RCC 7860 (cell line): ENCODE data around the gene PET117.
"Not testable (repeated sequence)": the region's sequence is repeated elsewhere in the genome, so short reads cannot be mapped to it uniquely, and the experiment has no call there.

Source experiments
- DNase-seq: peaks from one replicate; pipeline ENCODE4 v3.0.0-alpha.2; 2015; ENCODE audit warnings: low spot score
- FAIRE-seq: peaks from 2 replicates; lab custom pipeline; 2012; peaks lifted over from hg19 to GRCh38; lab: Jason Lieb, UNC

PET117 gene

DNA sequence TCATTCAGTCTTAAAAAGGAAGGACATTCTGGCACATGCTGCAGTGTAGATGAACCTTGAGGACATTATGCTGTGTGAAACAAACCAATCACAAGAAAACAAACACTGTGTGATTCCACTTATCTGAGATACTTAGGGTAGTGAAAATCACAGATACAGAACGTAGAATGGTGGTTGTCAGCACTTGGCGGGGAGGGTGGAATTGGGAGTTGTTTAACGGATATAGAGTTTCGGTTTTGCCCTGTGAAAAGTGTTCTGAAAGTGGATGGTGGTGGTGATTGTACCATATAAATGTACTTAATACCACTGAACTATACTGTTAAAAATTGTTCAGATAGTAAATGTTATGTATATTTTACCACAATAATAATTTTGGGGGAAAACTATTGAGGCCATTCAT lies 18.4 kb downstream of the PET117 start:
- FAIRE-seq: no peak
- no peak for DNase-seq

GRCh38 chr20:18164356-18164755 lies 26.7 kb downstream of the PET117 start:
- no peak for FAIRE-seq
- no peak for DNase-seq

DNA sequence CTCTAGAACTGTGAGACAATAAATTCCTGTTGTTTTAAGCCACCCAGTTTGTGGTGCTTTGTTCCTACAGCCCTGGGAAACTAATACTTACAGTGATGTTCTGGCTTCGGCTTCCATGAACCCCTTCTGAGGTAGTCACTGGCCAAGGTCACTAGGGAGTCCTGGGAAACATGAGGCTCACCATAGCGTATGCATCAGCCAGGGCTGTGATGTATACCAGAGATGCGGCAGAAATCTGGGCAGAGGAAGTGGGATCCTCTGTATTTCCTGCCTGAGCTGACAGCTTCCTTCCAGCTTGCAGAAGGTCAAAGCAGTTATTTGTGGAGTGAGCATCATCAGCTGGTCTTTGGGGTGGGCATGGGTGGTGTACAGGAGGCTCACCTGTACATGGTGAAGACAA lies 27.9 kb downstream of the PET117 start:
- DNase-seq: no peak
- no peak for FAIRE-seq

DNA sequence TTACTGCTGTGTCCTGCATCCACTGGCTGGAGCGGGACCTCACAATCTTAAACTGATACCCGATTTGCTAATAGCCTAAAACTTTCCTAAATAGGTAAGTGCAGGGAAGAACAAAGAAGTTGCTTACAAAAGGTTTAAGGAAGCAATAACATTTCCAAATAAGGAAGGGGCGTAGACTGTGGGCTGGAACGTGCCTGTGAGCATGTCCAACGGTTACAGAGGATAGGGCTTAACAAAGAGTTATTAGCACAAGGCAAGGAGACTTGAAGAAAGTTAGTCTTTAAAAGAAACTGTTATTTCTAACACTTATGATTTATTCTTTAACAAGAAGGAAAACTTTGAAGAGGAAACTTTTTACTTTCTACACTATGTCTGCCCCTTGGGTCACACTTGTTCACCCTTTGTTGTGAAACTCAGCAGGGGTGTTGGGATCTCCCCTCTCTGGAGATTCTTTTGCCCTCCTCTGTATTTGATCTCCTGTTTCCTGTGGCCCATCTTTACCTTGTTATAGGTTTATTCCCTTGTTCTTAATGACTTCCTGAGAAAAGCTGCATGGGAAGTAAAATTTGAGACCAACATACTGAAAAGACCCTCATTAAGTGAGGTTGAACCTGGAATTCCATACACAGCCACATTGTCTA lies 28.7 kb downstream of the PET117 start:
- DNase-seq: no peak
- no peak for FAIRE-seq

DNA sequence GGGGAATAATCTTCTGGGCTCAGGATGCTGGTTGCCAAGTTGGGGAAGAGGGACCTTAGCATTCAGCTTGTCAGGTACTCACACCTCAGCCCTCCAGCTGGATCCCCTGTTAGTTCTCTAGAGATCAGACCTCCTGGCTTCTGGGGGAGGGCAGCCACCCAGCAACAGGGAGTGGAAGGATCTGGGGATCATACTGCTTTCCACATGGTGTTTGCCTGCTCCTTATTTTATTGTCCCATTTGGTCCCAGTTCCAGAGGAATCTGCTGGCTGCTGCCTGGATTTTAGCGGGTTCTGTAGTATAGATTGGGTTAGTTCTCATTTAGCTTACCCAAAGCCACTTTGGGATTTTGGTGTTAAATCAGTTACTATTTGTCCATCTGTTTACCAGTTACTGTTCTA lies 29.3 kb downstream of the PET117 start:
- FAIRE-seq (no peak), DNase-seq (no peak)

- DNase-seq (no peak), FAIRE-seq (no peak)
Measured at GRCh38 chr20:18172379-18172778, 34.7 kb downstream of the PET117 start.

DNA sequence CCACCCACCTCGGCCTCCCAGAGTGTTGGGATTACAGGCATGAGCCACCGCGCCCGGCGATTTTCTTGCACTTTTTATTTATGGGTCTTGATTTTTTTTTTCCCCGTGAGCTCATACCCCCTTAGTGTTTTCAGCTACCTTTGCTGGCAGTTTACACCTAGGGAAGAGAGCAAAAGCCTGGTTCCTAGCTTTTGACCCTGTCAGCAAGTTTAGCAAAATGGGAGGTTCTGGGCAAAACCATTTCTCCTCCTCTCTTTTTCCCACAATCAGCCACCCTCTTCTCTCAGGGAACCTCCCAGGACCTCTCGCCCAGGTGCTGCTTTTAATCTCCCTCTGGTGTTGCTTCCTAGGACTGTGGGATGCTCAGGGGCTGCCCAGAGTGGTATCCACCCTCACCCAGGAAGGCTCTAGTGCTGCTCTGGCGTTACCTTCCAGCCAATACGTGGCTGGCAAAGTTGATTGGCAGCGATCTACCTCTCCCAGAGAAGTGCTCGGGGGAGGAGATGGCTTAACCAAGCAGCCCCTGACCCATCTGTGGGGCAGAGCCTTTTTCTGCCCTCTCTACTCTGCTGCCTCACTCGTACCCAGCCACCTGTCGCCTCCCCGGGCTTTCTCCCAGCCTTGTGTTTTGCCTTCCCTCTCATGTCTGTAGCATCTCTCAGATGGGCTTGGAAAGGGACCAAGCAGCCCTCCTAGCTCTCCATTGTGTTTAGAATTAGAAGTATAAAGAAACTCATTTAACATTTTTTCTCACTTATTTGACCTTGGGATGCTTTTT lies 37.4 kb downstream of the PET117 start:
- FAIRE-seq: no peak

GRCh38 chr20:18176318-18176785 lies 38.7 kb downstream of the PET117 start:
- FAIRE-seq (no peak), DNase-seq (no peak)

More for the DNA sequence above, 37.4 kb downstream of the PET117 start:
- no peak for DNase-seq

DNA sequence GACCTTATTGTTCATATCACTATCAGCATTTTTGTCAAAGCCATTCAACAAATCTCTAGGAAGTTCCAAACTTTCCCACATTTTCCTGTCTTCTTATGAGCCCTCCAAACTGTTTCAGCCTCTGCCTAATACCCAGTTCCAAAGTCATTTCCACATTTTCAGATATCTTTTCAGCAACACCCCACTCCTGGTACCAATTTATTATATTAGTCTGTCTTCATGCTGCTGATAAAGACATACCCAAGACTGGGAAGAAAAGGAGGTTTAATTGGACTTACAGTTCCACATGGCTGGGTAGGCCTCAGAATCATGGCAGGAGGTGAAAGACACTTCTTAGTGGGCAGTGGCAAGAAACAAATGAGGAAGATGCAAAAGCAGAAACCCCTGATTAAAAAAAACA lies 42.7 kb downstream of the PET117 start:
- DNase-seq, FAIRE-seq: not testable (repeated sequence)

DNA sequence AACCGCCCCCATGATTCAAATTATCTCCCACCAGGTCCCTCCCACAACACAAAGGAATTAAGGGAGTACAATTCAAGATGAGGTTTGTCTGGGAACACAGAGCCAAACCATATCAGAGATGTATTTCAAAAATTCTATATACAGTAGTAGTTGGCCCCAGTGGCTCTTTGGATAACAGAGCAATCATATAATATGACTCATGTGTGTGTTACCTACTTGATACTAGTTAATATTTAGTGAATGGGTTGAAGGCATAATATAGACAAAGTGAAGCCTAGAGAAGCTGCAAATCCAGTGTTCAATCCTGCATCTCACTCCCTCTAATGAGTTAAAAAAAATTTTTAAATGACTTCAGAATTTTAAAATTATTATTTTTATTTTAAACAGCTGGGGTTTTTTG lies 43.2 kb downstream of the PET117 start:
- FAIRE-seq (peak; percentile 72), DNase-seq (peak; percentile 45)

GRCh38 chr20:18187020-18187419 lies 49.4 kb downstream of the PET117 start:
- FAIRE-seq: no peak
- no peak for DNase-seq

- FAIRE-seq: no peak
- DNase-seq: no peak
Measured at GRCh38 chr20:18188434-18188833, 50.8 kb downstream of the PET117 start.

GRCh38 chr20:18190338-18191233 lies 52.9 kb downstream of the PET117 start:
- DNase-seq (no peak), FAIRE-seq (no peak)

DNA sequence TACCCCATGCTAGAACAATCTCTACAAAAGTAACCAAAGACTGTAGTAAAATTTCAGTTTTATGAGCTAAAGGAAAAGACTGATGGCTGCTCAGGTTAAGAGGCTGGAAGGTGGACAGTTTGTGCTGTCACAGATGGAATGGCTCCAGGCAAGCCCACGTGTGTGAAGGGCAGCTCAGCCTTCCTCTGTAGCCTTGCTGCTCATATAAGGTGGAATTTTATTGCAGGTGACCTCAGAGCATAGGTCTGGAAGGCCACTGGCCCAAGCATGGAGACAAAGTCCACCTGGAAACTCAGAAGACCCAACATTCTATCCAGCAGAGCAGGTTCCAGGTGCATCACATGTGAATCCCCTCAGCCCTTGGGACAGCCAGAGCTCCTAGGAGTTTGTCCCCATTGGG lies 53.6 kb downstream of the PET117 start:
- no peak for FAIRE-seq
- DNase-seq: no peak
